ENCODE measurements around the gene HRAS. TPM values are rescaled to one million over a fixed set of nuclear protein-coding genes. Genes with fewer than 3 reads are reported as not detected.

Gene HRAS
- total RNA-seq, 1 experiment from 2014 or later, result 47.2 TPM

GRCh38 chr11:550021-550745 lies 14.8 kb upstream of the HRAS start:
- H3K9me2 ChIP-seq (ENCODE audit: insufficient read depth), result no peaks in the 10 kb centered on the region
- ChIA-PET CTCF (no interaction called here), POLR2A (ENCODE audit: unreplicated experiment) (no interaction called here)
- DNase-seq, result no peak
- no peaks in the 10 kb centered on the region for H3K79me2 ChIP-seq (ENCODE audit: low read depth)
- H3K4me2 ChIP-seq, result no peak overlapping the region
- no peak overlapping the region for H2AFZ ChIP-seq
- intact Hi-C loops (cut with micrococcal nuclease; ENCODE audit: unreplicated experiment), result no loop called here
- H3K36me3 ChIP-seq (ENCODE audit: low read depth), result no peaks in the 10 kb centered on the region
- H3K27ac ChIP-seq, result no peak overlapping the region
- TF ChIP-seq EZH2 (IDR thresholded peaks at IDR 0.05; ENCODE audit: low read depth), result no peak
- TF ChIP-seq CTCF (conservative IDR thresholded peaks at IDR 0.05), result no peak
- no TSS peak for BruUV-seq (replicated peaks)
- H3K4me3 ChIP-seq, result no peak overlapping the region
- H3F3A ChIP-seq (ENCODE audit: insufficient read depth, low read depth), result no peaks in the 10 kb centered on the region
- no peaks in the 10 kb centered on the region for H4K20me1 ChIP-seq (ENCODE audit: insufficient read depth)
- H3K9me3 ChIP-seq (ENCODE audit: insufficient read depth, low read depth), result no peaks in the 10 kb centered on the region
- H3K27me3 ChIP-seq (ENCODE audit: insufficient read depth, low read depth), result no peaks in the 10 kb centered on the region
- no peaks in the 10 kb centered on the region for H3K4me1 ChIP-seq (replicated peaks; ENCODE audit: insufficient read depth)

GRCh38 chr11:548700-549603 lies 13.6 kb upstream of the HRAS start:
- Histone ChIP-seq H3F3A (ENCODE audit: insufficient read depth, low read depth) (no peaks in the 10 kb centered on the region), H3K27ac (no peak overlapping the region), H4K20me1 (ENCODE audit: insufficient read depth) (no peaks in the 10 kb centered on the region), H3K9me2 (ENCODE audit: insufficient read depth) (no peaks in the 10 kb centered on the region), H3K79me2 (ENCODE audit: low read depth) (no peaks in the 10 kb centered on the region), H3K4me2 (no peak overlapping the region), H3K36me3 (ENCODE audit: low read depth) (no peaks in the 10 kb centered on the region), H3K9me3 (ENCODE audit: insufficient read depth, low read depth) (no peaks in the 10 kb centered on the region), H2AFZ (no peak overlapping the region), H3K27me3 (ENCODE audit: insufficient read depth, low read depth) (no peaks in the 10 kb centered on the region), H3K4me1 (replicated peaks; ENCODE audit: insufficient read depth) (no peaks in the 10 kb centered on the region), H3K4me3 (no peak overlapping the region)
- CTCF ChIA-PET, result no interaction called here
- no peak for TF ChIP-seq CTCF (conservative IDR thresholded peaks at IDR 0.05)
- no peak for TF ChIP-seq EZH2 (IDR thresholded peaks at IDR 0.05; ENCODE audit: low read depth)
- POLR2A ChIA-PET (ENCODE audit: unreplicated experiment), result no interaction called here
- no peak for DNase-seq
- intact Hi-C loops (cut with micrococcal nuclease; ENCODE audit: unreplicated experiment), result no loop called here
- BruUV-seq (replicated peaks), result no TSS peak

- H3K4me3 ChIP-seq, result no peak overlapping the region
- H3K27me3 ChIP-seq (ENCODE audit: insufficient read depth, low read depth), result no peaks in the 10 kb centered on the region
- no peaks in the 10 kb centered on the region for H3K9me2 ChIP-seq (ENCODE audit: insufficient read depth)
- intact Hi-C loops (cut with micrococcal nuclease; ENCODE audit: unreplicated experiment), result no loop called here
- H3K79me2 ChIP-seq (ENCODE audit: low read depth), result no peaks in the 10 kb centered on the region
- ChIA-PET POLR2A (ENCODE audit: unreplicated experiment) (no interaction called here), CTCF (no interaction called here)
- DNase-seq, result no peak
- no peak overlapping the region for H3K4me2 ChIP-seq
- no peaks in the 10 kb centered on the region for H3F3A ChIP-seq (ENCODE audit: insufficient read depth, low read depth)
- no TSS peak for BruUV-seq (replicated peaks)
- no peaks in the 10 kb centered on the region for H3K4me1 ChIP-seq (replicated peaks; ENCODE audit: insufficient read depth)
- no peak overlapping the region for H3K27ac ChIP-seq
- H3K9me3 ChIP-seq (ENCODE audit: insufficient read depth, low read depth), result no peaks in the 10 kb centered on the region
- TF ChIP-seq CTCF (conservative IDR thresholded peaks at IDR 0.05) (no peak), EZH2 (IDR thresholded peaks at IDR 0.05; ENCODE audit: low read depth) (no peak)
- no peaks in the 10 kb centered on the region for H3K36me3 ChIP-seq (ENCODE audit: low read depth)
- no peaks in the 10 kb centered on the region for H4K20me1 ChIP-seq (ENCODE audit: insufficient read depth)
- no peak overlapping the region for H2AFZ ChIP-seq
Measured at GRCh38 chr11:545171-545570, 9.8 kb upstream of the HRAS start.
